HCEC 1CT (cell line): ENCODE data around the gene ANKRD63.

Source experiments
- DNase-seq: peaks from one replicate; pipeline ENCODE4 v3.0.0-alpha.2; 2017

Gene ANKRD63

GRCh38 chr15:40239693-40240618 is 42.9 kb downstream of the ANKRD63 start:
- no peak for DNase-seq

- DNase-seq: no peak
Measured at GRCh38 chr15:40239404-40239692, 43.5 kb downstream of the ANKRD63 start.

- peak; percentile 35 for DNase-seq
Measured at GRCh38 chr15:40238532-40239403, 44.1 kb downstream of the ANKRD63 start, which contains the start of gene PAK6. Gene PAK6, plus strand, starts transcription at chr15:40239063. Its CDS starts 25,723 bp downstream, at chr15:40264786.

- no peak for DNase-seq
Measured at GRCh38 chr15:40235201-40235885, 47.5 kb downstream of the ANKRD63 start.

GRCh38 chr15:40234783-40235182 is 48.1 kb downstream of the ANKRD63 start:
- DNase-seq: no peak

- DNase-seq: no peak
Measured at GRCh38 chr15:40233727-40234577, 48.9 kb downstream of the ANKRD63 start.

GRCh38 chr15:40232625-40233070 is 50.2 kb downstream of the ANKRD63 start:
- DNase-seq: no peak
